GM12872 (cell line): ENCODE data around the gene KCNK3.

Source experiments
- TF ChIP-seq, protein P1 (sequence below): IDR thresholded peaks from 3 replicates; pipeline ENCODE4 v1.5.1; 2011; ENCODE audit warnings: low read depth, mild to moderate bottlenecking, low read length, moderate library complexity; ENCODE audit not compliant: insufficient read depth

KCNK3 gene

DNA sequence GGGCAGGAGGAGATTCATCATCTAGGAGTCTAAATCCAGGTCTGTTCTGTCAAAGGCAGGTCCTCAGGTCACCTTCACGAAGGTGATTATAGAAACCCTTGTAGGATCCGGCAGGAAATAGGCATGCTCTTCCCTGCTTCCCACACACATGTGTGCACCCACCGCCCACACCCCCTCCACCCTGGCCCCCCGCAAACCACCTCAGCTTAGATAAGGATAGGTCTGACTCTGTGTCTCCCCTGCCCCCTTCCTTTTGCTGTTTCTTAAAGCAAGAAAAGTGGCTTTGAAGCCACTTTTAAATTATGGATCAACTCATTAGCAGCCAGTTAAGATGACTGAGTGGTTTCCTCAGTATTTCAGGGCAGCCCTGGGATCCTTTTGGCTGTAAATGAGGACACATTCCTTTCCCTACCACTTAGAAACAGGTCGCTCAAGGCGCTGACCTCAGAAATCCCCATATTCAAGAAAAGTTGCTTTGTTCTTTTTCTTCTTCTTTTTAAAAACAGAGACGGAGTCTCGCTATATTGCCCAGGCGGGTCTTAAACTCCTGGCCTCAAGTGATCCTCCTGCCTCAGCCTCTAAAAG is 36.8 kb upstream of the KCNK3 start:
- TF ChIP-seq, protein P1, sequence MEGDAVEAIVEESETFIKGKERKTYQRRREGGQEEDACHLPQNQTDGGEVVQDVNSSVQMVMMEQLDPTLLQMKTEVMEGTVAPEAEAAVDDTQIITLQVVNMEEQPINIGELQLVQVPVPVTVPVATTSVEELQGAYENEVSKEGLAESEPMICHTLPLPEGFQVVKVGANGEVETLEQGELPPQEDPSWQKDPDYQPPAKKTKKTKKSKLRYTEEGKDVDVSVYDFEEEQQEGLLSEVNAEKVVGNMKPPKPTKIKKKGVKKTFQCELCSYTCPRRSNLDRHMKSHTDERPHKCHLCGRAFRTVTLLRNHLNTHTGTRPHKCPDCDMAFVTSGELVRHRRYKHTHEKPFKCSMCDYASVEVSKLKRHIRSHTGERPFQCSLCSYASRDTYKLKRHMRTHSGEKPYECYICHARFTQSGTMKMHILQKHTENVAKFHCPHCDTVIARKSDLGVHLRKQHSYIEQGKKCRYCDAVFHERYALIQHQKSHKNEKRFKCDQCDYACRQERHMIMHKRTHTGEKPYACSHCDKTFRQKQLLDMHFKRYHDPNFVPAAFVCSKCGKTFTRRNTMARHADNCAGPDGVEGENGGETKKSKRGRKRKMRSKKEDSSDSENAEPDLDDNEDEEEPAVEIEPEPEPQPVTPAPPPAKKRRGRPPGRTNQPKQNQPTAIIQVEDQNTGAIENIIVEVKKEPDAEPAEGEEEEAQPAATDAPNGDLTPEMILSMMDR, result no peak

DNA sequence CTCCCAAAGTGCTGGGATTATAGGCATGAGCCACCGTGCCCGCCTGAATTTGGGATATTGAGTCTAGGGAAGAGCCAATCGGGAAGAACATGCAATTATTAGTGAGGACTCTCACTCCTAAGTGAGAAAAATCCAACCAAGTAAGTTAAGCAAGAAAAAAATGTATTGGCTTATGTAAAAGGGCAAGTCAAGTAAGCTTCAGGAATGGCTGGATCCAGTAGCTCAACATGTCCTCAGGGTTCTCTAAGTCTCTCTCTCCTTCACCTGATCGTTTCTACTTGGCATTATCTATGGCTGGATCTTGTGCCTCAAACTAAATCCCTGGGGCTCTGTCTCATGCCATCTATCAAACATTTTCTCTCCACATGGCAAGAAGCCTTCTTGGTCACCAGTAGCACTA is 35.3 kb upstream of the KCNK3 start:
- TF ChIP-seq, protein P1, result no peak

DNA sequence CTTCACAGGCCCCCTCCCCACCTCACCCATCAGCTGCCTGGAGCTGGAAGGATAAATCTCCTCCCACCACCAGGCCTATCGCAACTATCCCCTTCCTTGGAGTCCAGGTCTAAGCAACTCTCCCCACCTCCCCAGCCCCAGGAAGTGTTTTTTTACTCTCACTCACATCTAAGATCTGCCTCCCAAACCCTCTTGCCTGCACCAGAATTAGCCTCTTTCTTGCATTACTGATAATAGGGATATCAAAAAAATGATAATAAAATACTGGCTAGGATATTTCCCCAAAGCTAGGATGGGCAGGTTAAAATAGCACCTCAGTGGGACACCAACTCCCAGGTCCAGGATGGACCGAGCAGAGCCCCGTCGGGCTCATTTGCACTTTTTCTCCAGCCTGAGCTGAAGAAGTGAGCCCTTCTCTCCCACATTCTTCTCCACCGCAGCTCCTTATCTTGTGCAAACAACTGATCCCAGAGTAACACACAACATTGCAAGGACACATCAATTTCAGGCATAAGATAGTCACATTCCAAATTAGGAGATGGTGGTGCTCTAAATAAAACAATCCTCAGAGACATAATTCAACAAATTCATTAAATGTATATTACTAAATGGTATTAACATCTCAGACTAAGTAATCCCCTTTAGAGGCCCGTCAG is 33.7 kb upstream of the KCNK3 start:
- TF ChIP-seq, protein P1, result no peak

DNA sequence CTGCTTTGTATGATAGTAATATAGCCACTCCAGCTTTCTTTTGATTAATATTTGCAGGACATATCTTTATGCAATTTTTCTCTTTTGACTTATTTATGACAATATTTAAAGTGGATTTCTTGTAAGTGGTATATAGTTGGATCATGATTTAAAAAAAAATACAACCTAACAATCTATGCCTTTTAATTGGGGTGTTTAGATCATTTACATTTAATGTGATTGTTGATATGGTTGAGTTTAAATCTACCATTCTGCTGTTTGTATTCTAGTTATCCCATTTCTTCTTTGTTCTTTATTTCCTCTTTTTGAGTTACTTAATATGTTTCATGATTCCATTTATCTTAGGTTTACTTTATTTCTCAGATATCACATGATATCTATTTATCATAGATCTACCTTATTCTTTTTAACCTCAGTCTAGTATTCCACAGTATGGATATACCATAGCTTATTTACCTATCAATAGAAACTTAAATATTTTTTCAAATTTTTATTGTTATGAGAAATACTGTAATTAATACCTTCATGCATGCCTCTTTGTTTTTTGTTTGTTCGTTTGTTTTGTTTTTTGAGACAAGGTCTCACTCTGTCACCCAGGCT is 32.1 kb upstream of the KCNK3 start:
- TF ChIP-seq, protein P1, result no peak

DNA sequence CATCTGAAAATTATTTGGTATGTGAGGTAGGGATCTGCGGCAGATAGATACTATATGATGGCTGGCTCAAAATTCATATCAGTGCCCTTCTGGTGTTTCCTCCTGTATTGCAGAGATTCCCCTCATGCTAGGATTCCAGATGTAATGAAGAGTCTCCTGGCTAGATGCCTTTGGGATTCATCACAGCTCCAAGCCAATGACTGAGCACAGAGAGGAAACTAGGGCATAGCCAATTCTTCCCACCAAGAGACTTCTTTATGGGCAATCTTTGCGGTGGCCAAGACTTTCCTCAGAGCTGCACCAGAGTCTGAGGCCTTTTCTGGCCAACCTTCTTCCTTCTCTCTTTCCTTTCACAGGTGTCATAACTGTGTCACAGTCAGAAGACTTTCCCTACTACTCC is 25.9 kb upstream of the KCNK3 start:
- TF ChIP-seq, protein P1, result no peak

DNA sequence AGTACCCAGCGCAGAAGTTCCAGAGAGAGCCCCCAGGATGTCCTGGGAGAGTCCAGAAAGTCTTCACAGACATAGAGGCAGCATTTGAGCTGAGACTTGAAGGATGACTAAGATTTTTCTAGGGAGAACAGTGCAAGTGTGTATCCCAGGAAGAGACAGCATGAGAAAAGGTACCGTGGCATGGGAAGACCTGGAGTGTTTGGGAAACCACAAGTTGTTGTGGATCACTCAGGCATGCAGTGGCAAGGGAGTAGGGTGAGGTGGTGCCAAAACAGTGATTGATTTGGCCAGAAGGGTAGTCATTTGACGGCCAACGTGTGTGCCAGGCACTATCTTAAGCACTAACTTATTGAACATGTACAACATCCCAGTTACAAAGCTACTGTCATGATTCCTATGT is 24.5 kb upstream of the KCNK3 start:
- TF ChIP-seq, protein P1, result no peak

DNA sequence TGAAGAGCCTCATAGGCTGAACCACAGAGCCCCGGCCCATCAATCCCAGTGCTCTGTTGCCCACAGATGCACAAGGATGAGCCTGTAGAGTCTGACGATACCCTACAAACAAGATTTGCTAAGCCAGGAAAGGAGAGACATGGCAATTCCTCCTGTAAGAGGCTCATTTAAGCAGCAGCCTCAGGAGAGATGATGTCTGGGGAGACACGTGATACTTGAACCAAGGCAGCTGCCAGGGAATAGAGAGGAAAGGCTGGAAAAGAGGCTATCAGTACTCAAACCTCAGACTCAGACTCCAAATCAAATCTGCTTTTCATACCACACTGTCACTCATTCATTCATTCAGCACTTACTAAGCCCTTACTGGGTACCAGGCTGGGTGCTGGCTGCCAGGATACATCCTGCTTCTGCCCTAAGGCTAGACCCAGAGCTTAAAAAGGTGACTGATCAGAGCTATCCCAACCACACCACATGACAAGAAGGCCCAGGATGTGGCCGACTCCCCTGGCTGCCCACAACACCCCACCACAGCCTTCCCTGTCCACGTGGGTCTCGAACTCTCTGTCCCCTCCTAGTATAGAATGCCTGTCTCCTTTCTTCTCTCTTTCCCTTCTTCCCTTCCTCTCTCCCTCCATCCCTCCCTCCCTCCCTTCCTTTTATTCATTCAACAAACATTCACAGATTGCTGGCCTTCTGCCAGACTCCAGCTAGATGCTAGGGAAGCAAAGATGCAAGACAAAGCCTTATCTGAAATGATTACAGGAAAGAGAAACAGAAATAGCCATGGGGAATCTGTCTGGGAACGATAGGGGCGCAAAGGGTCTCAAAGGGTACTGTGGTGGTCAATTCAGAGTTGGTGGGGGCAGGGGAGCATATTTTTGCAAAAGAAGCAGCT is 23.4 kb upstream of the KCNK3 start:
- TF ChIP-seq, protein P1, result no peak
